Neutrophil (primary cell): ENCODE data around the gene PSMA5.
A peak's percentile ranks its signal among the peaks of the same experiment; 100 is the strongest.

ENCODE experiments used
- H3K27ac ChIP-seq: fragments of 200-600 bp; sonication (generic); 2 replicates; pipeline ENCODE4 v1.5.1; 2016; ENCODE audit warnings: mild to moderate bottlenecking, moderate library complexity
- H3K27me3 ChIP-seq: fragments of 200-600 bp; sonication (generic); 2 replicates; pipeline ENCODE4 v1.6.0; 2016; ENCODE audit warnings: mild to moderate bottlenecking
- H3K36me3 ChIP-seq: fragments of 200-600 bp; sonication (generic); 2 replicates; pipeline ENCODE4 v1.5.1; 2017
- H3K4me1 ChIP-seq, 2 experiments: fragments of 200-600 bp in 1 of 2; sonication (generic) in 1 of 2; 1 replicate in 1 of 2; 2 replicates in 1 of 2; pipeline versions ENCODE4 v1.5.1 to v1.6.1; 2013 to 2016; ENCODE audit warnings: low read depth in 1 of 2, low read length in 1 of 2, mild to moderate bottlenecking in 1 of 2, moderate library complexity in 1 of 2; ENCODE audit not compliant: control insufficient read depth in 1 of 2, insufficient read depth in 1 of 2
- H3K4me3 ChIP-seq, 2 experiments: fragments of 200-600 bp in 1 of 2; sonication (generic) in 1 of 2; 1 replicate in 1 of 2; 2 replicates in 1 of 2; pipeline ENCODE4 v1.5.1; 2013 to 2016; ENCODE audit warnings: low read depth in 1 of 2, low read length in 1 of 2, mild to moderate bottlenecking in 1 of 2, moderate library complexity in 1 of 2
- H3K9me3 ChIP-seq: fragments of 200-600 bp; sonication (generic); 2 replicates; pipeline ENCODE4 v1.5.1; 2016
- TF ChIP-seq, protein P1 (sequence below): fragments of 200-600 bp; sonication (generic); IDR thresholded peaks from 2 replicates; pipeline ENCODE4 v1.5.1; 2016; ENCODE audit warnings: antibody characterized with exemption

The PSMA5 gene

DNA sequence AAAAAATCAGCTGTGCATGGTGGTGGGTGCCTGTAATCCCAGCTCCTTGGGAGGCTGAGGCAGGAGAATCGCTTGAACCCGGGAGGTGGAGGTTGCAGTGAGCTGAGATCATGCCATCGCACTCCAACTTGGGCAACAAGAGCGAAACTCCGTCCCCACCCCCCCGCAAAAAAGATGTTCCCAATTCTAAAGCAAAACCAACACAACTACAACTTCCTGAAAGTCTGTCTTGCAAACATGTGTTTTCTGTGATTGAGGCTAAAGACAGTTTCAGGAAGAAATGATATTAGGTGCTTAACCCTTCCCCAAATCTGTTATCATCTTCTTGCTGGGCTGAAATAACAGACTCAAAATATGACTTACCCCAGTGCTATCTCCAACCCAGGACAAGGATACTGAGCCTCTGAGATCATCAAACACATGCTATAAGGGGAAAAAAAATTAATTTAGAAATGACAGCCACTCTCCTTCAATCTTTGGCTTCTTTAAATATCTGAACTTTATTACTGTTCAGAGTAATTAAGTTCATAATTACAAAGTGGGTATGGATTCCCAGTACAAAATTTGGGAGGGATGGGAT is 57.0 kb downstream of the PSMA5 start:
- Histone ChIP-seq H3K9me3 (no peaks in the 10 kb centered on the region), H3K4me1 (peaks cover 49 to 51% of the 10 kb centered on the region in 2 experiments)

DNA sequence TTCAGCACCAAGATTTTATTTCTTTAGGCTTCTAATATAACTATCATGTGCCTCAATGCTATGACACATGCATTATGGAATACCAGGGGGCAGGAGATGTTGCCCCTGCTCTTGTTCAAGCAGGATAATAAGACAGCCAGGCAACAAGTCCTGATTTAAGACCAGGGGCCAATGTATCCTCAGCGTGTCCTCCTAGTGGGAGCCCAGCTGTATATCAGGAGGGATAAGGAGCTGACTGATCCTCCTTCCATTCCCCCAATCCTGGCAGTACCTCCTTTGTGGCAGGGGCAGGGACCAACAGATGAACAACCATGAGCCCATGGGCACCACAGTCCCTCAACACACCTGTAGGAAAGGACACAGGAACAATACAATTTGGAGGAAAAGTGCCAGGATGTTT is 57.8 kb downstream of the PSMA5 start:
- H3K27ac ChIP-seq: peak overlapping the region; percentile 78
- no peaks in the 10 kb centered on the region for H3K9me3 ChIP-seq
- no peaks in the 10 kb centered on the region for H3K27me3 ChIP-seq
- TF ChIP-seq, protein P1, sequence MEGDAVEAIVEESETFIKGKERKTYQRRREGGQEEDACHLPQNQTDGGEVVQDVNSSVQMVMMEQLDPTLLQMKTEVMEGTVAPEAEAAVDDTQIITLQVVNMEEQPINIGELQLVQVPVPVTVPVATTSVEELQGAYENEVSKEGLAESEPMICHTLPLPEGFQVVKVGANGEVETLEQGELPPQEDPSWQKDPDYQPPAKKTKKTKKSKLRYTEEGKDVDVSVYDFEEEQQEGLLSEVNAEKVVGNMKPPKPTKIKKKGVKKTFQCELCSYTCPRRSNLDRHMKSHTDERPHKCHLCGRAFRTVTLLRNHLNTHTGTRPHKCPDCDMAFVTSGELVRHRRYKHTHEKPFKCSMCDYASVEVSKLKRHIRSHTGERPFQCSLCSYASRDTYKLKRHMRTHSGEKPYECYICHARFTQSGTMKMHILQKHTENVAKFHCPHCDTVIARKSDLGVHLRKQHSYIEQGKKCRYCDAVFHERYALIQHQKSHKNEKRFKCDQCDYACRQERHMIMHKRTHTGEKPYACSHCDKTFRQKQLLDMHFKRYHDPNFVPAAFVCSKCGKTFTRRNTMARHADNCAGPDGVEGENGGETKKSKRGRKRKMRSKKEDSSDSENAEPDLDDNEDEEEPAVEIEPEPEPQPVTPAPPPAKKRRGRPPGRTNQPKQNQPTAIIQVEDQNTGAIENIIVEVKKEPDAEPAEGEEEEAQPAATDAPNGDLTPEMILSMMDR: no peak
- H3K4me1 ChIP-seq: peaks cover 46 to 51% of the 10 kb centered on the region in 2 experiments
- peaks cover 31% of the 10 kb centered on the region for H3K36me3 ChIP-seq
- peak overlapping the region; percentile 22 to 34 for H3K4me3 ChIP-seq

More for the DNA sequence above, 57.0 kb downstream of the PSMA5 start:
- Histone ChIP-seq H3K27ac (peak overlapping the region; percentile 78), H3K27me3 (no peaks in the 10 kb centered on the region), H3K4me3 (peak overlapping the region; percentile 22 to 34), H3K36me3 (peaks cover 31% of the 10 kb centered on the region)
- TF ChIP-seq, protein P1: no peak

DNA sequence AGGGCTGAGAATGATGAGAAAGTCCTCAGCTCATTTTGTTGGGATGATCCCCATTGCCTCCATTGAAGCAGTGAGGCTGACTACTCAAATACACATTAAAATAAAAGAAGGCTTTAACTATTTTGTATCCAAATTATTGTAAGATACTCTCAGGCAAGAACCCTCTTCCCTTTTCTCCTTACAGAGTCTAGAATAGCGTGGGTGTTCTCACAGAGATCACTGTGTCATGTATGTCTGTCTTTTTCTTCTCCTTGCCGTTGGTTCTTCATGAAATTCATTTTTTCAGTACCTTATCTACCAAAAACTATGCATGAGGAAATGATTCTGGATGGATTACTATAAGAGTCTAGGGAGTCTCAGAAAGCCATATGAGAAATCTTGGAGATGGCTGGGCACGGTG is 58.6 kb downstream of the PSMA5 start:
- Histone ChIP-seq H3K9me3 (no peaks in the 10 kb centered on the region), H3K36me3 (peaks cover 31% of the 10 kb centered on the region), H3K4me1 (peaks cover 41 to 45% of the 10 kb centered on the region in 2 experiments), H3K4me3 (no peak overlapping the region), H3K27ac (no peak overlapping the region), H3K27me3 (no peaks in the 10 kb centered on the region)
- TF ChIP-seq, protein P1: no peak

DNA sequence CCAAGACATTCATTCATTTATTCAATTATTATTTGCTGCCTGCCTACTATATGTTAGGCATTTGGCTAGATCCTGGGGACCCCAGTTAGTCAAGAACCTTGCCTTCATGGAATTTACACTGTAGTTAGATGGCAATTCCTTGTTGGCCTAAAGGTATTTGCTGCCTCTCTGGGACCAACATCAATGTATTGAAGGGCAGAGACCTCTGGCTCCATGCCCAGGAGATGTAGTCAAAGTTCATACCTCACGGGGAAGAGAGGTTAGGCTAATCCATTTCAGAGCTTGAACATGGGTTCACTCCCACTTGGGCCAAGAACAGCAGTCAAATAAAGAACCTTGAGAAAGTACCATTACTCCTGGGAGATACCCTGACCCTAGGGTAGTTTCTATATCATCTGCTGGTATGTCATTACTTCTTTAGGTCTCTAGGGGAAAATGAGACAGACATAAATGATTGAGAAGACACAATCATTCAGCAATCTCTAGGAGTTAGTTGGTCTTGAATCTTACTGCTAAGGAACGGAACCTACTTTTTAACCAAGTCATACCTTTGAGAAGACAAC is 60.5 kb downstream of the PSMA5 start:
- H3K36me3 ChIP-seq: peaks cover 31% of the 10 kb centered on the region
- TF ChIP-seq, protein P1: no peak
- H3K27me3 ChIP-seq: no peaks in the 10 kb centered on the region
- no peak overlapping the region for H3K27ac ChIP-seq
- H3K9me3 ChIP-seq: no peaks in the 10 kb centered on the region
- no peak overlapping the region for H3K4me3 ChIP-seq
- peaks cover 26 to 29% of the 10 kb centered on the region in 2 experiments for H3K4me1 ChIP-seq

DNA sequence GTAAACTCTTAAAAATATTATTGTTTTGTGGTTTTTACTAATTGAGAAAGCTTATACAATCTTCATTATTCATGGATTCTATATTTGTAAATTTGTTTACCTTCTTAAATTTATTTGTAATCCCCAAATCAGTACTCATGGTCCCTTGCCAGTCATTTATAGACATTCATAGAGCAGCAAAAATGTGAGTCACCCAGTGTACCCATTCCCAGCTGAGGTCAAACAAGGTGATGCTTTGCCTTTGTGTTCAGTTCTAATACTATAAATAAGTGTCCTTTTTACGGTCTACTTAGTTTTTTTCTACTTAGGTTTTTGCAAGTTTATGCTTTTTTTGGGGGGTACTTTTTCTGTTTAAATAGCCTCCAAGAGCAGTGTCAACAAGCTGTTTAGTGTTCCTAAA is 64.6 kb downstream of the PSMA5 start:
- TF ChIP-seq, protein P1: no peak
- H3K27me3 ChIP-seq: no peaks in the 10 kb centered on the region
- no peak overlapping the region for H3K27ac ChIP-seq
- peaks cover 35% of the 10 kb centered on the region for H3K36me3 ChIP-seq
- H3K4me1 ChIP-seq: peaks cover 0 to 7% of the 10 kb centered on the region in 2 experiments
- no peaks in the 10 kb centered on the region for H3K9me3 ChIP-seq
- H3K4me3 ChIP-seq: no peak overlapping the region
